Bronchial epithelial cell (primary cell): Measurements from ENCODE around the gene NHSL1. TPM values are rescaled to one million over a fixed set of nuclear protein-coding genes. Genes with fewer than 3 reads are reported as not detected.

Source experiments
- DNase-seq: peaks from one replicate; pipeline ENCODE4 v3.0.0-alpha.2; 2010; ENCODE audit warnings: low read depth
- FAIRE-seq: peaks from 2 replicates; lab custom pipeline; 2011; peaks lifted over from hg19 to GRCh38; lab: Jason Lieb, UNC
- H3K27me3 ChIP-seq: 2 replicates; pipeline ENCODE4 v1.5.1; 2011; ENCODE audit warnings: low read length; ENCODE audit not compliant: control insufficient read depth, insufficient read depth
- H3K36me3 ChIP-seq: 2 replicates; pipeline ENCODE4 v1.5.1; 2011; ENCODE audit warnings: low read length; ENCODE audit not compliant: control insufficient read depth, insufficient read depth
- H3K4me3 ChIP-seq: 2 replicates; pipeline ENCODE4 v1.5.1; 2011; ENCODE audit warnings: mild to moderate bottlenecking, low read depth, low read length, control low read depth
- total RNA-seq: library from RNA; depleted of rRNA; stranded (reverse); fragments of >200 nt; gene quantifications from 2 replicates; pipeline ENCODE4 v1.2.1, GENCODE V29; 2014
- TF ChIP-seq, protein P1 (sequence below): IDR thresholded peaks from 2 replicates; pipeline ENCODE4 v1.5.1; 2011; ENCODE audit warnings: mild to moderate bottlenecking, moderate library complexity, low read length, control low read depth, inconsistent platforms; ENCODE audit not compliant: insufficient read depth, severe bottlenecking

Gene NHSL1
- total RNA-seq, 1 donor from 2014 or later = 6.3 TPM

DNA sequence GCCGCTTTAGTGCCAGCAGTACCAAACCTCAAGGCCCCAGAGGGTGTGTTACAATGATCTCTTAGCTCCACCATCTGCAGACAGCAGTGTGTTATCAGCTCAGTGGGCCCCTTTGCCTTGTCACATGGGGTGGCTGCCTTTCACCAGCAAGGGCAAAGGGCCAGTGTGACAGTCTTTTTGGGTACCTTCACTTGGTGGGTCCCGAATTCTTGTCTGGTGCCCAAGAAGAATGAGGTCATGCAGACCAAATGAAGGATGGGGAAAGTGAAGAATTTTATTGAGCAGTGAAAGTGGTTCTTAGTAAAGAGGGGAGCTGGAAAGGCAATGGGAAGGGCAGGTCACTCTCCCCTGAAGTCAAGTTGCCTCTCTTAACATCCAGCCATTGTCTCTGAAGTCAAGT is 124.5 kb downstream of the NHSL1 start:
- H3K36me3 ChIP-seq = no peaks in the 10 kb centered on the region
- H3K27me3 ChIP-seq = no peaks in the 10 kb centered on the region
- H3K4me3 ChIP-seq = no peak overlapping the region
- no peak for DNase-seq
- FAIRE-seq = no peak
- TF ChIP-seq, protein P1, sequence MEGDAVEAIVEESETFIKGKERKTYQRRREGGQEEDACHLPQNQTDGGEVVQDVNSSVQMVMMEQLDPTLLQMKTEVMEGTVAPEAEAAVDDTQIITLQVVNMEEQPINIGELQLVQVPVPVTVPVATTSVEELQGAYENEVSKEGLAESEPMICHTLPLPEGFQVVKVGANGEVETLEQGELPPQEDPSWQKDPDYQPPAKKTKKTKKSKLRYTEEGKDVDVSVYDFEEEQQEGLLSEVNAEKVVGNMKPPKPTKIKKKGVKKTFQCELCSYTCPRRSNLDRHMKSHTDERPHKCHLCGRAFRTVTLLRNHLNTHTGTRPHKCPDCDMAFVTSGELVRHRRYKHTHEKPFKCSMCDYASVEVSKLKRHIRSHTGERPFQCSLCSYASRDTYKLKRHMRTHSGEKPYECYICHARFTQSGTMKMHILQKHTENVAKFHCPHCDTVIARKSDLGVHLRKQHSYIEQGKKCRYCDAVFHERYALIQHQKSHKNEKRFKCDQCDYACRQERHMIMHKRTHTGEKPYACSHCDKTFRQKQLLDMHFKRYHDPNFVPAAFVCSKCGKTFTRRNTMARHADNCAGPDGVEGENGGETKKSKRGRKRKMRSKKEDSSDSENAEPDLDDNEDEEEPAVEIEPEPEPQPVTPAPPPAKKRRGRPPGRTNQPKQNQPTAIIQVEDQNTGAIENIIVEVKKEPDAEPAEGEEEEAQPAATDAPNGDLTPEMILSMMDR = no peak

DNA sequence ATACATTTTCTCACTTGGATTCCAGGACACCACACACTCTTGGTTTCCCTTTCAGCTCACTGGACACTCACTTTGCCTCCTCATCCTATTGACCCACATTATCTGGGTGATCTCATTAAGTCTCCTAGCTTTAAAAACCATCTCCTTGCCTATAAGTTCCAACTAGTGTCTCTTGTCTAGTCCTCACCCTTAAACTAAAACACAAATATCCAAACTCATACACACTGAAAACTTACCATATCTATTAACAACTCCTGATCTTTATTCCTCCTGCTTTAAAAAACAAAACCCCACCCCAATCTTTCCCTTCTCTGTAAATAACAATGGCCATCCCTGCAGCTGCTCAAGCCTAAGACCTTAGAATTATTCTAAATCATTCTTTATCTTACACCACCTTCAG is 125.1 kb downstream of the NHSL1 start:
- Histone ChIP-seq H3K27me3 (no peaks in the 10 kb centered on the region), H3K36me3 (no peaks in the 10 kb centered on the region), H3K4me3 (no peak overlapping the region)
- FAIRE-seq (no peak), DNase-seq (no peak)
- TF ChIP-seq, protein P1 = no peak

DNA sequence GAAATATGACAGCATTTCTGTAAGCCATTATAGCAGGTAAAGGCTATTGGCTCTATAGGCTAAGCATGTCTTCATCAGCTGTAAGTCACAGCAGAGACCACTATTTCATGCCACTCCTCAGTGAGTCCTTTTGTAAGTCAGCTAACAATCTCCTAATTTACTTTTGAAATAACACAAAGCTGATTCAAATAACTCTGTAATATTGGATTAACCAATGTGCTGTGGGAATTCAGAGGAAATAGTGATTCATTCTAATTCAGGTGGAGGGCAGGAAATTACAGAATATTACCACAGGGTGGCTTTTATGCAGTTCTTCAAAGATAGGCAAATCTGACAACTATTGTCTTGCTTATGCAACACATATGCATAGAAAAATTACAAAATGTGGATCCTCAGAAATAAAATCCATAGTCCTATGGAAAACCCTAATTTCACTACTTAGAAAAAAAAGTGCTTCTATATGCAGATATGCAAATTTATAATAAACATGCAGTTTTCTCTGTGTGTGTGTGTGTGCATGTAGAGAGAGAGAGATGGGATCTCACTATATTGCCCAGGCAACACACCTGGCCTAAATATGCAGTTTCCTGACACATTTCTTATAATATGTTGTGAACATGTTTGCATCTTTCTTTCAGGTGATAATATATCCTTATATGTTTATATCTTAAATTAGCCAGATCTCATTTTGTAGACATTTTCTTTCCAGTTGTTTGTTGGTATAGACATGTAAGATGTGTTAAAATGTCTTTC is 126.4 kb downstream of the NHSL1 start:
- no peaks in the 10 kb centered on the region for H3K27me3 ChIP-seq
- no peak overlapping the region for H3K4me3 ChIP-seq
- FAIRE-seq (no peak), DNase-seq (peak; percentile 78)
- TF ChIP-seq, protein P1 = peak; percentile 11
- no peaks in the 10 kb centered on the region for H3K36me3 ChIP-seq

Other genes with a start within 250 kb of the NHSL1 start
- gene SMIM28, start 121.6 kb downstream of the NHSL1 start, total RNA-seq = not detected in 2 replicates
- 64.8 and 78.2 TPM in 2 replicates for gene HEBP2, start 95.3 kb downstream of the NHSL1 start, total RNA-seq